ENCODE data around the gene TRAPPC12.

Gene TRAPPC12

DNA sequence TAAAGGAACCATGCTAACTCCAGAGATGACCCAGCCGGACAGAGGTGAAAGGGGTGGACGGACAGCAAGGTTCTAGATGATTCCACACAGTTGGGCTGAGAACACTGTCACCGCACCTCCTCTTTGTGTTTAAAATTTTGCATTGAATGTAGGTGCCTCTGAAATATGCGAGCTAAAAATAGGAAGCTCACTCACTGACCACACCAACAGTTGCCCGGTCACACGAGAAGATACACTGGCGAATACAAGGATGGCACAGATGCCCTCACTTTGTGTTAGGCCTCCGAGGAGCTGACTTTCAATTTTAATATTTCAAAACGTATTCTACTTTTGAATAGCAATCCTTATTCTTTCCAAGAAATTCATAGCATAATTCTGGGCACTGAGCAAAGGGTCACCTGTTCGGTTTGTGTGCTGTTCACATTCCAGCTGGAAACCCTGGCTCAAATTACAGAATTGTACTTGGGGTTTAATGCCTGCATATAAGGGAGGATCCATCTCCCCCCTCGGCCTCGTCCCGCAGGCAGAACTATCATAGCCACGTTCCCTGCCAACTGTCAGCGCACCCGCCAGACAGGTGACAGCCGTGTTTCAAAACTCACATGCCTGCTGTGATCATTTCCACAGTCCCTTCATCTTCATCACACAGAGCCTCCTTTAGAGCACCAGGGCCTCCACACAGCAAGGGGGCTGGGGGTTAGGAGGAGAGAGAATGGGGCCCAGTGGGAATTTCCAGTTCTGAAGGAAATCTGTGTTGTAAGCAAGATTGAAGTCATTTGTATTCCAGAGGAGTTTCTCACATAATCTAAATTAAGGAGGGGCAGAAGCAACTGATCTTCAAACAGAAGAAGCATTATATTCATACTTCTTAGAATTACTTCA is 91.6 kb downstream of the TRAPPC12 start:
- DNase-seq: no peak

DNA sequence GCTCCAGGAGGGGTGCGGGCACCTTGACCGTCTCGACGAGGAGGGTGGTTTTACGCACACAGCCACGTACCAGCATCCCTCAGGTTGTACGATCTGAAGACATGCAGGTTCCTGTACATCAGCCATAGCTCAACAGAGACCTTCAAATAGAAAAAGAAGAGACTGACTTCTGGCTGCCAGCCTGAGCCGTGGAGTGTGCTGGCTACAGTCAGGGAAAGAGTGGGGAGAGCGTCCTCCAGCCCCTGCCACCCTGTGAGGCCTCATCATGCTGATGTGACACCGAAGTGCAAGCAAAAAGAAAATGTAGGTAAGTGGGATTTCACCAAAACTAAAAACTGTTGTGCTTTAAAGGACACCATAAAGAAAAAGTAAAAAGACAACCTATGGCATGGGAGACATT is 92.8 kb downstream of the TRAPPC12 start:
- DNase-seq: no peak

DNA sequence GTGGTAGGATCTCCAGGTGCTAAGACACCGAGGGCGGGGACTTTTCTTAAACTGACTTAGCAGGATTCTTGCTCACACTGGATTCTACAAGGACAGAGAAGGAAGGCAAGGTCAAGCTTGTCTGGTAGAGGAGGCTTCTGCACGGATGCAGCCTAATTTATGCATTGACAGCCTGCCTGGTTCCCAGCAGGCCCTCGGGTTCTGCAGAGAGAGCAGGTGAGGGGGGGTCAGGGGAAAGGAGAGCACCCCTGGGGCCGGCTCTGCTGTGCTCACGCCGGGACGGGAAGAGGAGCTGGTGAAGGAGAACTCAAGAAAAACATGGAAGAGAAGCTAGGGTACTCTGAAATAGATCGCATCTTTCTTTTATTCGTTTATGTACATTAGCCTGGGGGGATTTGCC is 93.5 kb downstream of the TRAPPC12 start:
- no peak for DNase-seq

DNA sequence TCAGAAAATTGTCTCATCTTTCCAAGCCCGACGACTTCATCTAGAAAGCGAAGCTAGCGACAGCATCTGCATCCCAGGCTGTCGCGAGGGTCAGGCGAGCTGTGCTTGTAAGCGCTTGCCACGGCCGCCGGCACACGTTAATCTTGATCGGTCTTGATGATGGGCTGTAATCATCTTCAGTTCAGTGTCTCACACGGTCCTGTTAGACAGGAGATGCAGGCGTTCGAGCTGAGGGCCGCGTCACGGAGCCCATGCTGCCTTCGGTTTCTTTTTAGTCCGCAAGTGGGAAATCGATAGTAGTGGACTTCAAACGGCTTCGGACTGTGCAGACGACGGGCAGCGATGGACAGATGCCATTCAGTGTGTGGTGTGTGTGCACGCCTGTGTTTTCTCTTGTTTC is 96.3 kb downstream of the TRAPPC12 start:
- no peak for DNase-seq

DNA sequence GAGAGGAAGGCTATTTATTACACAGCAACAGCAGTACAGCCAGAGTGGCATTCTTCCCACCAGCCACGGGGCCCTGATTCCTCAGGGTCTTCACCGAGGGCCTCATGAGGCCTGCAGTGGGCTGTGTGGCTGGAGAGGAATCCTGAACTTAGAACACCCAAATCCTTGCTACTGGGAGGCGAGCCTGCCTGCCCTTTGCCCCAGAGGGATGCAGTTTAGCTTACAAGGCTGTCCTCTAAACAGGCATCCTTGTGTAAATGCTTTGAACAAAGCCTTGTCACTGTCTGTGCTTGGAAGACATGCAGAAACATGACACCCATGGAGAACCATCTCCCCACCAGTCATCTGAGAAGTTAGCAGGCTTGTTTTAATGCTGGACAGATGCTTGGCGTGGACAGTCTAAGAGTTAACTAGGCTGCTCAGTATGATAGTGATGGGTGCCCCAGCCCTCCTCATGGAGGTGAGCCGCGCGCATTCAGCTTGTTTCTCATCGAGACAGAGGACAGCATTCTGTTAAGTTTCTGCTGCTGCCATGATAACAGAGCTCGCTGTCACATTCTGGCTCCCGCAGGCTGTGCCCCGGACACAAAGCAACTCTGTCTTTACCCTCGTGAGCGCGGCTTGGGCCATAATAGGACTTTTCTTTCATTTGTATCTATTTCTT is 97.0 kb downstream of the TRAPPC12 start:
- no peak for DNase-seq

DNA sequence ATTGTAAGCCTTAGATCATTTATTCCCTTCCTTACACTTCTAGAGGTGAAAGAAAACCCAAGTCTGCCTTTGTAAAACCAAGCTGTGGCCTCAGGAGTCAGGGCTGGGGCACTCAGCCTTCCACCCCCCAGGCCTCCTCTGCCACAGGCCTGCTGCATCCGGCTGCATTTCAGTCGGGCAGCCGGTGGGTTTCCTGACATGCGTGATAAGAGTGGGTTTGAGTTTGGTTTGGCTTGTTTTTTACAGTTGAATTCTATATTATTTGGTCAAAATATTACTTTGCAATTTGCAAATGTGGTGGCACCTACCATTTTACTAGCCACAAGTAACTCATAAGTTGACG is 97.5 kb downstream of the TRAPPC12 start:
- no peak for DNase-seq

DNA sequence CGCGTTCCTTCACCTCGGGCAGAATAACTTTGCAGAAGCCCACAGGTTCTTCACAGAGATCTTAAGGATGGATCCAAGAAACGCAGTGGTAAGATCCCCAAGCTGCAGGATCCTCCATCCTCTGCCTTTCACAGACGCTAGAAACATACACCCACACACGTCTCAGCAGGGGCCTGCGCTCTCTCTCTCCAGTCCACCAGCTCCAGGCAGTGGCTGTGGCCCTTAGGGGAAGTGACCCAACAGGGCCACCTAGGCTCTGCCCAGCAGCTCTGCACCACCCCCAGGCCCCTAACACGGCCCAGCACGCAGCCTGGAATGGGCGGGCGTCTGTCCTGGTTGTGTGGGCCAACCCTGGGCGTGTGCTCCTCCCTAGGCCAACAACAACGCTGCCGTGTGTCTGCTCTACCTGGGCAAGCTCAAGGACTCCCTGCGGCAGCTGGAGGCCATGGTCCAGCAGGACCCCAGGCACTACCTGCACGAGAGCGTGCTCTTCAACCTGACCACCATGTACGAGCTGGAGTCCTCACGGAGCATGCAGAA is 99.4 kb downstream of the TRAPPC12 start:
- no peak for DNase-seq

DNA sequence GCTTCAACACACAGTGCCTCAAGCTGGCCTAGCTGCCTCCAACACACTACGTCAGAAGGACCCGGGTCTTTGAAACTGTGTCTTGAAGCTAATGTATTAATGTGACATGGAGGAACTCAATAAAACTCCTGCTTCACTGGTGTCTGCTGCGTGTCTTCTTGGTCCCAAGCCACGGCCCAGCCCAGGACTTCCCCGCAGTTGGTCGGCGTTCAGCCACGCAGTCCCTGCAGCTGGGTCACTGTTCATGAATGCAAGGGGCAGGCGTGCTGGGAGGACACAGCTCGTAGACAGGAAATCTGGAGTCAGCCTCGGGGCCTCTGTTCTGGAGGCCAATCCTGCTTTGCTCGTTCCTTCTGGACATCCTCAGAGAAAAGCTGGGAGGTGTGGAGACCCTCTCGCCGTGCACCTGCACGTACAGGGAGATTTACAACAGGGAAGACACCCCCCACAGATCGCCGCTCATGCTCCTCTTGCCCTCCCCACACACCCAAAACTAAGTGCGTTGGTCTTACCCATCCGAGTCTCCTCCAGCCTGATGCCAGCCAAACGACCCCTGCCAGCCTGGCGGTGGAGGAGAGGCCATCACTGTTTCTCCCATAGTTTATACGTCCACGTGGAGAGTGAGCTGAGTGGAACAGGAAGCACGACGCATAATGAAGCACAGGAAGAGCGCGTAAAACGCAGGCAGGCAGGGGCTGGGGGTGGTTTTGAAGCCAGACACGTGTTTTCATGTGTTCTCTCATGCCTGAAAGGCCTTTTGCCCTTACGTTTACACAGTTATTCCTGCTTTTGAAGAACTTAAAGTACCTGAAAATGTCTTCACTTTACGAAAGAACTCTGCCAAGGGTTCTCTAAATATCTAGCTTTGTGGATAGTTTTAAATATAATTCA is 100.2 kb downstream of the TRAPPC12 start:
- no peak for DNase-seq

DNA sequence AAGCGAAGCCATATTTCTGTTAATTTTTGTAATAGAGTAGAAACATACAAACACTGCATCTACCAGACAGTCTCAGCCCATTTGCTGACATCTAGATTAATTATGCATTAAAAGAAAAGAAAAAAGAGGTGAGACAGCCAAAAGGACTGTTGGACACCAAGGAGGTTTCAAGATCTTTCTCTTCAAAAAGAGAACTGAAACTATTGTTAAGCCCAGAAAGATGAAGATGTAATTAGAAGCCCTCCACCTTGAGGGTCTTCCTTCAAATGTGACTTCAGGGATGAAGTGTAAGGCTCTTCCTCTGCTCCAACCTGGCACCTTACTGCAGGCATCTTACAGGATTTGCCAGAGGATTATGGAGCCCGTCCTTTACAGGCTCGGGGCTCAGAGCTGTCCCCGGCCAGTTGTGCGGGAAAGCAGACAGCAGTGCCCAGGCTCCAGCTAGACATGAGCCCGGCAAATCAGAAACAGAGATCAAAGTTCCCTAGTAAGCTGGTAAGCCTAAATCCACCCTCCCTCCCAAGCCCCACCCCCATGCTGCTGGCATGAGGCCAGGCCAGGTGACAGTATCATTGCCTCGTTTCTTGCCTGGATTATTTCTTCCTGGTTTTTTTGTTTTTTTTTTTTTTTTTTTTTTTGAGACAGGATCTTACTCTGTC is 101.0 kb downstream of the TRAPPC12 start:
- DNase-seq: peak in 1 of 2 donors; percentile 14

DNA sequence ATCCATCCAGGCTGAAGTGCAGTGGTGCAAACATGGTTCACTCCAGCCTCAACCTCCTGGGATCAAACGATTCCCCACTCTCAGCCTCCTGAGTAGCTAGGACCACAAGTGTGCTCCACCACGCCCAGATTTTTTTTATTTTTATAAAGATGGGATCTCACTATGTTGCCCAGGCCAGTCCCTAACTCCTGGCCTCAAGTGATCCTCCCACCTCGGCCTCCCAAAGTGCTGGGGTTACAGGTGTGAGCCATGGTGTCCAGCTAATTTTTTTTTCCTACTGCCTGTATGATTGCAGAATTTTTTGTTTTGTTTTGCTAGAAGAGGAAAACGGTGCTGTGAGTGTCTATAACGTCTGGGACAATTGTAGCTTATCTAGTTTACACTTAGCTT is 101.5 kb downstream of the TRAPPC12 start:
- no peak for DNase-seq

DNA sequence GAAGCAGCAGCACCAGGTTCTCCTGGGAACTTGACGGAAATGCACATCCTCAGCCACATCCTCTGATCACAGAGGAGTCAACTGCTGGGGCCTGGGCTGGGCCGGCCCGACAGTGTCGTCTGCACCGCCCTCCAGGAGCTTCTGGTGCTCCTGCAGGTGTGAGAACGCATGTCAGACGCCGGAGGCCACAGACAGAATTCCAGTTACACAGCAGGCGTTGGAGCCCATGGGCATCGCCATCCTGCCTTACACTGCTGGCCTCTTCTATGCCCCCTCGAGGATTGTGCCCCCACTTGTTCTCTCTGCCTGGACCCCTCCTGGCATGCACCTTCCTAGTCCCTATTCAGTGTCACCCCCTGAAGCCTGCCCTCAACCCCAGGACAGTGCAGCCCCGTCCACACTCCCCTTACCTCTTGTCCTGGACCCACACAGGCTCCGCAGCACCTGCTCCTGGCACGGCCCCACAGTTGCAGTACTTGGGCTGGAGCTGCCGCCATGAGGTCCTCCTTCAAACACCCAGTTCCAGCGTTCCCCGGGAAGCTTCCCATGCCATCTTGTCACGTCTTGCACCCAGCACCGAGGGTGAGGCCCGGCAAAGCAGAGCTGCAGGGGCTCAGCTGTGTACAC is 102.4 kb downstream of the TRAPPC12 start:
- no peak for DNase-seq

DNA sequence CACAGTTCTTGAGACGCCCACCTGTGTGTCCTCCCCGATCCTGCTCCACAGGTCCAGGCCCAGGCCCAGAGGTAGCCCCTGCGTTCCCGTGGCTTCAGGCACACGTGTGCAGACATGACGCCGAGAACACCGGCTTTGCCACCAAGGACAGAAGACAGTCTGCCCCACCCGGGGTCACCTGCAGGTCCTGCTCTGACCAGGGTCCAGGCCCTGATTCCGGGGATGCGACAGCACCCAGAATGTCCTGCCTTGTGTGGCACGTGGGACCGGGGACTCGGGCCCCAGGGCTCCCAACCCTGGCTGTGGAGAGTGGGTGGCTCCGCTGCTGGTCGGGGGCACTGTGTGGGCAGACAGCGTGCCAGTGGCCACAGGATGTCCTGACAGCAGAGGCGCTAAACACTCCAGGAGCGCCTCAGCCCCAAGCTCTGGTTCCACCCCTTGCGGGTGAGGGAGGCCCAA is 102.9 kb downstream of the TRAPPC12 start:
- DNase-seq: no peak

DNA sequence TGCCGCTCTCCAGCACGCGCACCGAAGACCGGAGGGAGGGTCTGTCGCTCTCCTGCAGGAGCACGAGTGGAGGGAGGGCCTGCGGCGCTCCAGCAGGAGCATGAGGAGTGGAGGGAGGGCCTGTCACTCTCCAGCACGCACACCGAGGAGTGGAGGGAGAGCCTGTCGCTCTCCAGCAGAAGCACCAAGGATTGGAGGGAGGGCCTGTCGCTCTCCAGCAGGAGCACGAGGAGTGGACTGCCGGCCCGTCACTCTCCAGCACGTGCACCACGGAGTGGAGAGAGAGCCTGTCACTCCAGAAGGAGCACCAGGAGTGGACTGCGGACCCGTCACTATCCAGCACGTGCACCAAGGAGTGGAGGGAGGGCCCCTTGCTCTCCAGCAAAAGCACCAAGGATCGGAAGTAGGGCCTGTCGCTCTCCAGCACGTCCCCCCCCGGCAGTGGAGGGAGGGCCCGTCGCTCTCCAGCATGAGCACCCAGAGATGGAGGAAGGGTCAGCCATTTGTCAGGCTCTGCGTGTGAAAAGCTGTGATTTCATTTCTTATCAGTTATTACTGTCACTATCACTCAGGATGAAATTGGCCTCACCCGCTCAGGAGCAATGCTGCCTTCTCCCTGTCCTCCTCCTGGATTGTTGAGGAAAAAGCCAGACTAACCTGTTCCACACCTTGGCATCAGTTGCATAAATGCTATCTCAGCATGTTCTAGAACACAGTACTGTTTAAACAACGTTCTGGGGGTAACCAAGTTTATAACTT is 103.9 kb downstream of the TRAPPC12 start:
- no peak for DNase-seq

DNA sequence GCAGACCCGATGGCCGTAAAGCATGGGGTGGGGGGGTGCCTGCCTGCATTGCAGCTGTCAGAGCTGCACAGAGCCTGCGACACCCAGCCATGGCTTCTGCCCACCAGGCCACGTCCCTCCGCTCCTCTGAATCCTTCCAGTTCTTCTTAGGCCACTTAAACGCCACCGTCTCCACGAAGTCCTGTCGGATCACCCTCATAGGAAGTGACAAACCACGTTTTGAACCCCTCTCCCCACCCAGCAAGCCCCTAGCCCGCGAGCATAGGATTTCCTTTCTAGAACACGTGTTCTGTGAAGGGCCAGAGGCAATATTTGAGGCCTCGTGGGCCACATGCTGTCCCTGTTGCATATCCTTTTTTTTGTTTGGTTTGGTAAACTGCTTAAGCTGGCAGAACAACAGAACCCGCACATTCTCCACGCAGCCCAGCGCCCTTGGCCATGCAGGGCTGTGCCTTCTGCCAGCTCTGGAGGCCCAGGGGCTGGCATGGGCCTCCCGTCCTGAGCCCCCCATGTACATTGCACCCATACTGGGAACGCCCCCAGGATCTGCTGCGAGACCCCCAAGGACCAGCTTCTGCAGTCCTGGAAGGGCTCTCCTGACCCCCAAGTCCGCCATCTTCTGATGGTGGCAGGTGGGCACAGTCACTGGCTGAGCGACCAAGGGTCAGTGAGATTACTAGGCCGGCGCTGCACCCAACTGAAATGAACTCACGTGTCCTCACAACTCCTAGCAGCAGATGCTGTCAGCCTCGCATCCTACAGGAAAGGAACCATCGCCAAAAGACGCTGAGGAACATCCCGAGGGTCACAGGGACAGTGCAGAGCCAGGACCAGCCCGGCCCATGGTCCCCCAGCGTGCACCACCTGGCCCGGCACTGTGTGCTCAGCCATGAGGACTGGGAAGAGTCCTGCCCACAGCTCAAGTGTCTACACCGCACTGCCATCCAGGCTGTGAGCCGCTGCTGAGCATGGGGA is 104.8 kb downstream of the TRAPPC12 start:
- DNase-seq: no peak

DNA sequence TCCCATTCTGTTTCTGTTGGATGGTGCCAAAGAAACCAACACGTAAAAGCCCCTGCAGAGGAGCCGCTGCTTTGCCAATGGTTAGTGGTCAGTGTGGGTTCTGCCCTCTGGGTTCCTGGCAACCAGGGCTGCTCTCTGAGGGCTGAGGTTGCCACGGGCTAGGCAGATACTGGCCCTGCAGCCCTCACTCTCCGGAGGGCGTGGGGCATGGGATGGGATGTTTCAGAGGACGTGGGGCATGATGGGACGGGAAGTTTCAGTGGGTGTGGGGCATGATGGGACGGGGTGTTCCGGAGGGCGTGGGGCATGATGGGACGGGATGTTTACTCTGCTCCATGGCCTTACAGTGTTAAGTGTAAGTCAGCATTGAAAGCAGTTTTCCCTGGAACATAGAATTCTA is 105.7 kb downstream of the TRAPPC12 start:
- DNase-seq: no peak

DNA sequence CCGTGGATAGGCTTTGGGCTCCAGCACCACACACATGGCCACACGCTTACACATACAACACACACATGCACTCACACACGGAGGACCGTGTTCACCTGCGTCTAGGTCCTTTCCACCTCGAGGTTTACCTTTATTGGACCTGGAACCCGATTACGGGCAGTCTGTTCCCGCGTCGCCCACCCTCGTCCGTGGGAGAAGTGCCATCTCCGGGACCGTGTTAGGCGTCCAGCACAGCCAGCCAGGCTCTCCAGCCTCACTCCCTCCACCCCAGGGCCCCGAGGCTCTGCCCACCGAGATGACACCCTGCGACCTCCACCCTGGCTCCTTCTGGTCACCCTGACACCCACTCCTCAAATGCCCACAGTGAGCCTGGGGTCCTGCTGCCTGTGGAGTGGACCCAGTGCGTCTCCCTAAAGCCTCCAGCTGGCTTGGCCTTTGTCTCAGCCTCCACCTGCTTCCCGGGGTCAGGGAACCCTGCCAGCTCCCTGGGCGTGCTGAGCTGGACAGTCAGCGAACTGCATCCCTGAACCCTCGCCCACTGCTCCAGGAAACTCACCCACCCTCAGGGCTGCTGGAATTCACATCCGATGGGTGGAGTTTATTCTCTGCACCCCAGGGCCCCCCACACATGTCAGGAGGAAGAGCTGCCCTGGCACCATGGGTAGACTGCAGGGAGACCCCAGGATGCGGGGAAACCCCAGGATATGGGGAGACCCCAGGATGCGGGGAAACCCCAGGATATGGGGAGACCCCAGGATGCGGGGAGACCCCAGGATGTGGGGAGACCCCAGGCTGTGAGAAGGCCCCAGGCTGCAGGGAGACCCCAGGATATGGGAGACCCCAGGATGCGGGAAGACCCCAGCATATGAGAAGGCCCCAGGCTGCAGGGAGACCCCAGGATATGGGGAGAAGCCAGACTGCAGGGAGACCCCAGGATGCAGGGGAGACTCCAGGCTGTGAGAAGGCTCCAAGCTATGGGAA is 106.8 kb downstream of the TRAPPC12 start:
- DNase-seq: no peak

DNA sequence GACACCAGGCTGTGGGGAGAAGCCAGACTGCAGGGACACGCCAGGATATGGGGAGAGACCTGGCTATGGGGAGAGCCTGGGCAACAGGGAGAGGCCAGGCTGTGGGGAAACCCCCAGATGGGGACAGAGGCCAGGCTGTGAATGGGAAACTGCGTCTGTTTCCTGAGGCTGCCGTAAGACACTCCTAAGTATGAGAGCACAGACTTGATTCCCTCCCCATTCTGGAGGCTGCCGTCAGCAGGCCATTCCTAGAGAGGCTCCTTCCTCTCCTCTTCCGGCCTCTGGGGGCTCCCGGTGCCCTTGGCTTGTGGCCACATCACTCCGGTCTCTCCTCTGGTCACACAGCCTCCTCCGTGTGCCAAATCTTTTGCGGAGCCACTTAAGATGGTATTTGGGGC is 107.5 kb downstream of the TRAPPC12 start:
- no peak for DNase-seq

DNA sequence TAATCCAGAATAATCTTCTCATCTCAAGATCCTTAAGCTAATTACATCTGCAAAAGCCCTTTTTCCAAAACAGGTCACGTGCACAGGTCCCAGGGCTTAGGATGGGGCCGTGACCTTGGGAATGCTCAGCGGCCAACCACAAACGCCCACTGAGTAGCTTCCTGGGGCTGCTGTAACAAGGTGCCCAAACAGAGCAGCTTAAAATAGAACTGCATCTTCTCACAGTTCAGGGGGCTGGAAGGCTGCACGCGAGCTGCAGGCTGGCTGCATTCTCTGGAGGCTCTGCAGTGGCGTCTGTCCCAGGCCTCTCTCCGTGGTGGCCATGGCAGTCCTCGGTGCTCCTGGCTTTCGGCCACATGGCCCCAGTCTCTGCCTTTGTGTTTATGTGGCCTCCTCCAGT is 107.9 kb downstream of the TRAPPC12 start:
- no peak for DNase-seq

DNA sequence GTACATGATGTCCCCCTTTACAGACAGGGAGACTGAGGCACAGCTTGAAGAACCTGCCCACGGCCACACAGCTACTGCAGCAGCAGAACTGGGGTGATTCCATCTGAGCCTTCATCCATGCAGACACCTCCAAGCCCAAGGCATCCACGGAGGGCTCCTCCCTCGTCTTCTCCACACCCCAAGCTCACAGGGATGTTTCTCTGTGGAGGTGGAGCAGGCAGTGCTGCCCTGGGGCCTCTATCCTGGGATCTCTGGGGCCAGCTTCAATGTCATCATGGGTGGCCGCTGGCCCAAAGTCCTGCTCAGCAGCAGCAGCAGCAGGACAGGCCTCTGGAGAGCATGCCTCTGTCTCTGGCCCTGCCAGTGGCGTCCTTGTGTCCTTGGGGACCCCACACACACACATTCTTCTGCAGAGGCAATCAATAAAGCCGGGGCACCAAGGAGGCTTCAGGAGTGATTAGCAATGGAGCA is 108.6 kb downstream of the TRAPPC12 start:
- DNase-seq: no peak

All from activated CD4-positive, alpha-beta T cell treated with anti-CD3 and anti-CD28 coated beads for 4 hours (primary cell).